A549 (cell line): ENCODE results near the gene EXT2. TPM values are rescaled to one million over a fixed set of nuclear protein-coding genes. Genes with fewer than 3 reads are reported as not detected.

ENCODE experiments used
- ATAC-seq, 2 experiments: fragments of 200-7000 bp in 1 of 2; fragments of >200 bp in 1 of 2; cut with Nextera tagmentation in 1 of 2; cut with Tn5 transposase in 1 of 2; 3 replicates each; pipeline versions ENCODE4 v1.8.0 to v1.9.1; 2018 to 2020; ENCODE audit warnings: mild to moderate bottlenecking in 1 of 2, moderate library complexity in 1 of 2
- CTCF ChIA-PET: fragments of 300-600 bp; sonication (Branson Sonifier 250); formaldehyde crosslinking; extraction: SDS; loops from one replicate; lab custom pipeline; 2021; ENCODE audit warnings: antibody characterized with exemption, inconsistent platforms; lab: Yijun Ruan, JAX
- POLR2A ChIA-PET: fragments of 350-600 bp; formaldehyde crosslinking; extraction: SDS; loops from one replicate; lab custom pipeline; 2021; ENCODE audit warnings: antibody characterized with exemption, inconsistent platforms; lab: Yijun Ruan, JAX
- DNase-seq, 2 experiments: peaks; one replicate each; pipeline versions ENCODE4 v3.0.0 to v3.0.0-alpha.2; 2011 to 2016; ENCODE audit warnings: low read depth in 1 of 2, low spot score in 1 of 2
- FAIRE-seq: peaks from 2 replicates; lab custom pipeline; 2011; peaks lifted over from hg19 to GRCh38; lab: Jason Lieb, UNC
- H3K27ac ChIP-seq, 2 experiments: fragments of >200 bp; sonication (Bioruptor Twin); formaldehyde crosslinking; 3 replicates each; pipeline ENCODE4 v1.5.1; 2016 to 2017
- H3K4me1 ChIP-seq: fragments of >200 bp; sonication (Bioruptor Twin); formaldehyde crosslinking; 3 replicates; pipeline ENCODE4 v1.6.1; 2016
- H3K4me2 ChIP-seq: fragments of >200 bp; sonication (Bioruptor Twin); formaldehyde crosslinking; 3 replicates; pipeline ENCODE4 v1.6.1; 2016
- H3K4me3 ChIP-seq: fragments of >200 bp; sonication (Bioruptor Twin); formaldehyde crosslinking; 3 replicates; pipeline ENCODE4 v1.5.1; 2016
- H3K9me3 ChIP-seq: fragments of >200 bp; sonication (Bioruptor Twin); formaldehyde crosslinking; 3 replicates; pipeline ENCODE4 v1.6.1; 2016
- BHLHE40 ChIP-seq: IDR thresholded peaks from 2 replicates; pipeline ENCODE4 v1.6.1; 2012; ENCODE audit warnings: low read depth, low read length, inconsistent platforms
- CBX2 ChIP-seq: fragments of 200-600 bp; sonication (generic); IDR thresholded peaks from 2 replicates; pipeline ENCODE4 v1.6.1; 2016; ENCODE audit warnings: low read depth, mild to moderate bottlenecking, borderline replicate concordance
- CEBPB ChIP-seq, 2 experiments: fragments of >200 bp in 1 of 2; sonication (Bioruptor Twin) in 1 of 2; formaldehyde crosslinking in 1 of 2; IDR thresholded peaks; 2 replicates each; pipeline ENCODE4 v1.6.1; 2012 to 2016
- CHD2 ChIP-seq: fragments of 150-350 bp; IDR thresholded peaks from 2 replicates; pipeline ENCODE4 v1.6.1; 2014; ENCODE audit warnings: low read length; ENCODE audit not compliant: partially characterized antibody
- CHD4 ChIP-seq: fragments of 200-600 bp; sonication (generic); IDR thresholded peaks from 2 replicates; pipeline ENCODE4 v1.6.1; 2016; ENCODE audit warnings: antibody characterized with exemption, mild to moderate bottlenecking, borderline replicate concordance
- EHF ChIP-seq: fragments of 250-450 bp; sonication (Bioruptor Pico); IDR thresholded peaks from 2 replicates; pipeline ENCODE4 v1.5.0; 2020; ENCODE audit warnings: mild to moderate bottlenecking
- EHMT2 ChIP-seq: fragments of 200-600 bp; sonication (generic); IDR thresholded peaks from 2 replicates; pipeline ENCODE4 v1.6.1; 2016; ENCODE audit warnings: antibody characterized with exemption, low read depth, mild to moderate bottlenecking, moderate library complexity
- EP300 ChIP-seq, 2 experiments: fragments of >200 bp; sonication (Bioruptor Twin); formaldehyde crosslinking; IDR thresholded peaks; 2 replicates in 1 of 2; 3 replicates in 1 of 2; pipeline ENCODE4 v1.6.1; 2016 to 2017
- FOSB ChIP-seq: fragments of 250-450 bp; sonication (Bioruptor Pico); IDR thresholded peaks from 2 replicates; pipeline ENCODE4 v1.5.0; 2020; ENCODE audit warnings: mild to moderate bottlenecking, moderate library complexity
- FOXS1 ChIP-seq: fragments of 250-450 bp; sonication (Bioruptor Pico); IDR thresholded peaks from 2 replicates; pipeline ENCODE4 v1.5.0; 2020; ENCODE audit warnings: mild to moderate bottlenecking, moderate library complexity
- HDAC2 ChIP-seq: fragments of 200-600 bp; sonication (generic); IDR thresholded peaks from 2 replicates; pipeline ENCODE4 v1.6.1; 2016
- HOXA7 ChIP-seq: fragments of 250-450 bp; sonication (Bioruptor Pico); IDR thresholded peaks from 2 replicates; pipeline ENCODE4 v1.5.0; 2020; ENCODE audit warnings: mild to moderate bottlenecking, moderate library complexity
- JUN ChIP-seq, 2 experiments: fragments of >200 bp; sonication (Bioruptor Twin); formaldehyde crosslinking; IDR thresholded peaks; 2 replicates in 1 of 2; 3 replicates in 1 of 2; pipeline ENCODE4 v1.6.1; 2016 to 2017
- MYC ChIP-seq: IDR thresholded peaks from 2 replicates; pipeline ENCODE4 v1.6.1; 2012; ENCODE audit warnings: mild to moderate bottlenecking, inconsistent platforms, low read length, improper control_type of control experiment, borderline replicate concordance
- NPAS2 ChIP-seq: fragments of 250-450 bp; sonication (Bioruptor Pico); IDR thresholded peaks from 2 replicates; pipeline ENCODE4 v1.8.0; 2022; ENCODE audit warnings: mild to moderate bottlenecking, moderate library complexity, borderline replicate concordance
- NR3C1 ChIP-seq: fragments of >200 bp; sonication (Bioruptor Twin); formaldehyde crosslinking; IDR thresholded peaks from 3 replicates; pipeline ENCODE4 v1.6.1; 2017
- POLR2AphosphoS2 ChIP-seq: conservative IDR thresholded peaks from 2 replicates; pipeline ENCODE4 v1.6.1; 2012; ENCODE audit warnings: low read length, improper control_type of control experiment, inconsistent platforms
- RFX5 ChIP-seq: fragments of 450-650 bp; IDR thresholded peaks from 2 replicates; pipeline ENCODE4 v1.7.1; 2014; ENCODE audit warnings: antibody characterized with exemption, mild to moderate bottlenecking, moderate library complexity
- RNF2 ChIP-seq: fragments of 200-600 bp; sonication (generic); IDR thresholded peaks from 2 replicates; pipeline ENCODE4 v1.6.1; 2016; ENCODE audit warnings: low read depth, mild to moderate bottlenecking, antibody characterized with exemption, moderate library complexity, borderline replicate concordance
- SMC3 ChIP-seq: fragments of >200 bp; sonication (Bioruptor Twin); formaldehyde crosslinking; IDR thresholded peaks from 3 replicates; pipeline ENCODE4 v1.6.1; 2018; ENCODE audit warnings: inconsistent platforms
- ZC3H11A ChIP-seq: fragments of 450-650 bp; IDR thresholded peaks from 2 replicates; pipeline ENCODE4 v1.6.1; 2014; ENCODE audit warnings: antibody characterized with exemption, mild to moderate bottlenecking
- ZFP36 ChIP-seq: fragments of 450-650 bp; IDR thresholded peaks from 2 replicates; pipeline ENCODE4 v1.6.1; 2014; ENCODE audit warnings: borderline replicate concordance; ENCODE audit not compliant: partially characterized antibody
- WGBS: methylation state at CpG from one replicate; pipeline ENCODE4 v1.1.6; 2017; ENCODE audit errors: missing lambda C conversion rate; 5-methylcytosine and 5-hydroxymethylcytosine counted together
- polyA plus RNA-seq, 4 experiments: library from polyadenylated mRNA; depleted of rRNA in 3 of 4; stranded (reverse); fragments of >200 nt; fragmentation: RNase III in 1 of 4; extraction: RNeasy Plus Mini Kit Qiagen cat#74134 plus additional on column Dnase treatment in 1 of 4; gene quantifications; 2 replicates in 3 of 4; 3 replicates in 1 of 4; pipeline ENCODE4 v1.2.3, GENCODE V29; 2011 to 2017
- TF ChIP-seq, protein P1 (sequence below): fragments of >200 bp; sonication (Bioruptor Twin); formaldehyde crosslinking; IDR thresholded peaks from 3 replicates; pipeline ENCODE4 v1.6.1; 2016
- TF ChIP-seq, protein P2 (sequence below): fragments of 250-450 bp; sonication (Bioruptor Pico); IDR thresholded peaks from 2 replicates; pipeline ENCODE4 v1.5.0; 2020; ENCODE audit warnings: low read depth, mild to moderate bottlenecking, moderate library complexity
- TF ChIP-seq, protein P3 (sequence below): fragments of 450-650 bp; IDR thresholded peaks from 2 replicates; pipeline ENCODE4 v1.6.1; 2014; ENCODE audit warnings: antibody characterized with exemption
- TF ChIP-seq, protein P4 (sequence below): IDR thresholded peaks from 2 replicates; pipeline ENCODE4 v1.6.1; 2012

Gene EXT2
- polyA plus RNA-seq, 2 of the 4 experiments (the other 2 are of a cell fraction), result 56.5 to 77.3 TPM

DNA sequence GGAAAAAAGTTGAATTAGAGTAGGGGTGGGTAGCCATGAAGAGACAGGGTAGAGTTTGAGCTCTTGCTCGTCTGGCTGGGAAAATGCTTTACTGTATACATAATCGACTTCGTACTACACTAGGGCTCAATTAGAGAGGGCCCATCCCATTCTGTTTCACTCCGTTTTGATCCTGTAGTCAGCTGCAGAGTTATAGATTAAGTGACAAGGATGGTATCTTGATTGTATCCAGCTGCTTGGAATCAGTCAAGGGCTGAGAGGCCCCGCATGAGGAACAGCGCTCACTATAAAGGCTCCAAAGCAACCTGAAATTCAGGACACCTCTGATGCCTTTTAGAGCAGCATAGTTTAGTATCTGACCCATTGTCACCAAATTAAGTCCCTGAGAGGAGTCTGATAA lies 132.9 kb downstream of the EXT2 start:
- Histone ChIP-seq H3K4me3 (no peak overlapping the region), H3K27ac (no peak overlapping the region), H3K9me3 (no peaks in the 10 kb centered on the region), H3K4me2 (no peak overlapping the region), H3K4me1 (peaks cover 2% of the 10 kb centered on the region; the same call in 2 of the 3 replicates)
- FAIRE-seq (no peak), ATAC-seq (no peak), DNase-seq (no peak)
- ChIA-PET CTCF (interaction anchor here (1.5 kb wide), 1 partner anchor 51 kb away, joined by 5 read pairs; no protein-coding TSS in a partner anchor), POLR2A (no interaction called here)
- WGBS, result 95% methylated on average over 6 of the region's 6 CpGs
- TF ChIP-seq HDAC2 (no peak), CHD4 (no peak), EP300 (IDR thresholded peaks at IDR 0.05) (no peak), MYC (no peak), FOXS1 (no peak)

DNA sequence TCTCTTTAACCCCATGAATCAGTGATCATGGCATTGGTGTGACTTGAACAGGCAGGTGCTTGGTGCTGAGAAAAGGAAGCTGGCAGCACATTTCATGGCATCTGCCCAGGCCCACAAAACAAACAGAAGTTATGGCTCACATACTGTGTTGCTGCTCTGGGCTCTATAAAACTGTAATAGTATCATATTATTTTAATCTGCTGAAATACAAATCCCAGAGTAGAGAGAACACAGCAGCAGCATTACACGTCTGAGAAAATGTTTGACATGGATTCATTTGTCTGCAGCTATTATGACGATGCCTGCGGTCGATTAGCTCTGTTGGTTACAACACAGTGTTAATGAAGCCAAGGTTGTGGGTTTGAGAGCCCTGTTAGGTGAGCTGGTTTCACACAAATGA lies 133.6 kb downstream of the EXT2 start:
- Histone ChIP-seq H3K4me1 (no peaks in the 10 kb centered on the region), H3K9me3 (no peaks in the 10 kb centered on the region), H3K4me3 (no peak overlapping the region), H3K4me2 (no peak overlapping the region), H3K27ac (no peak overlapping the region)
- DNase-seq (no peak), ATAC-seq (no peak), FAIRE-seq (no peak)
- TF ChIP-seq EHF (CRISPR knock-in tag) (no peak), CEBPB (IDR thresholded peaks at IDR 0.05) (no peak), FOXS1 (no peak), CHD2 (no peak), NPAS2 (CRISPR knock-in tag) (no peak), NR3C1 (no peak), ZFP36 (no peak), CBX2 (no peak), HDAC2 (no peak), CHD4 (no peak), POLR2AphosphoS2 (no peak), RNF2 (no peak), EHMT2 (no peak), FOSB (CRISPR knock-in tag) (no peak)
- TF ChIP-seq, protein P1, sequence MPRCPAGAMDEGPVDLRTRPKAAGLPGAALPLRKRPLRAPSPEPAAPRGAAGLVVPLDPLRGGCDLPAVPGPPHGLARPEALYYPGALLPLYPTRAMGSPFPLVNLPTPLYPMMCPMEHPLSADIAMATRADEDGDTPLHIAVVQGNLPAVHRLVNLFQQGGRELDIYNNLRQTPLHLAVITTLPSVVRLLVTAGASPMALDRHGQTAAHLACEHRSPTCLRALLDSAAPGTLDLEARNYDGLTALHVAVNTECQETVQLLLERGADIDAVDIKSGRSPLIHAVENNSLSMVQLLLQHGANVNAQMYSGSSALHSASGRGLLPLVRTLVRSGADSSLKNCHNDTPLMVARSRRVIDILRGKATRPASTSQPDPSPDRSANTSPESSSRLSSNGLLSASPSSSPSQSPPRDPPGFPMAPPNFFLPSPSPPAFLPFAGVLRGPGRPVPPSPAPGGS, result no peak
- TF ChIP-seq, protein P2, sequence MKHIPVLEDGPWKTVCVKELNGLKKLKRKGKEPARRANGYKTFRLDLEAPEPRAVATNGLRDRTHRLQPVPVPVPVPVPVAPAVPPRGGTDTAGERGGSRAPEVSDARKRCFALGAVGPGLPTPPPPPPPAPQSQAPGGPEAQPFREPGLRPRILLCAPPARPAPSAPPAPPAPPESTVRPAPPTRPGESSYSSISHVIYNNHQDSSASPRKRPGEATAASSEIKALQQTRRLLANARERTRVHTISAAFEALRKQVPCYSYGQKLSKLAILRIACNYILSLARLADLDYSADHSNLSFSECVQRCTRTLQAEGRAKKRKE (CRISPR knock-in tag), result no peak
- ChIA-PET CTCF (no interaction called here), POLR2A (no interaction called here)
- WGBS, result 95% methylated on average over 4 of the region's 4 CpGs

DNA sequence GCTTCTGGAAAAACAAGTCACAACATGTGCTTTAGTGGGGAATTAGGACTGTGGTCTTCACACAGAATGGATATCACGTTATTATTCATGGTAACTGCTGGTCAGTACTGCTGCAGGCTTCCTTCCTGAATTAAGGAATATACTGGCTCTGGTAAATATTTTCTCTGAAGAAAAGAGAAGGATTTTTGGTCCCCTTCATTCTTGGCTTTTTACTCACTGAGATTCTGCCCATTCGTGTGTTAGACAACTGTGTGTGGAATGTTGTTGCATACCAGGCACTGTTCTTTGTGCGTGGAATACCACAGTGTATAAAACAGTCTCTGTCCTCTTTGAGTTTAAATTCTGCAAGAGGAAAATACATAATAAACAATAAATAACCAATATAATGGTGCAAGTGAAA lies 134.1 kb downstream of the EXT2 start:
- no peak for FAIRE-seq
- Histone ChIP-seq H3K4me3 (no peak overlapping the region), H3K4me1 (no peaks in the 10 kb centered on the region), H3K27ac (no peak overlapping the region), H3K4me2 (no peak overlapping the region)
- no peak for DNase-seq
- CTCF ChIA-PET, result no interaction called here
- ATAC-seq, result no peak
- TF ChIP-seq CHD2, result no peak
- TF ChIP-seq NR3C1, result no peak
- no peak for TF ChIP-seq ZC3H11A
- no peak for TF ChIP-seq HOXA7 (CRISPR knock-in tag)
- TF ChIP-seq, all 56 proteins: peak for 0
- POLR2A ChIA-PET, result no interaction called here
- H3K9me3 ChIP-seq, result no peaks in the 10 kb centered on the region
- WGBS, result 82% methylated on average over 3 of the region's 3 CpGs

DNA sequence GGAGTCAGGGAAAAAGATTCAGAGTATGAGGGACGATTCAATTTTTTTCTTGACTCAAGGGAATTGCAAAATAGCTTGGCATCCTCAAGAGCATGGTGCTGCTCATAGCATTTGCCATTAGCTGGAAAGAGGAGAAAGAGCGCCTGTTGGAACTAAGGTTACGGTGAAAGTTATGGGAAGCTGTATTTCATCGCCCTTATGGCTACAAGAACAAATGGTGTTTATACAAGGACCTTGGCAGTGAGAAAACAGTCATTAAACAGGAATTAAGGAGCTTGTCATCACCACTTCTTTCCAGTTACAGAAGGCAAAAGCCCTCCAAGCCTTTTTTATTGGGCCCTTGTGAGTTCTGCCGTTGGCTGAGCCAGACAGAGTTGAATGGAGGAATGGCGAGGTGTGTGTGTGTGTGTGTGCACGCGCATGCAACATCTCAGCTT lies 140.3 kb downstream of the EXT2 start:
- CTCF ChIA-PET, result interaction anchor here (1.4 to 2.8 kb wide), 3 partner anchors 9 to 16 kb away, joined by 4 to 7 read pairs (median 6); no protein-coding TSS in a partner anchor
- Histone ChIP-seq H3K4me3 (no peak overlapping the region), H3K9me3 (no peaks in the 10 kb centered on the region), H3K4me1 (no peaks in the 10 kb centered on the region), H3K4me2 (no peak overlapping the region), H3K27ac (no peak overlapping the region)
- no peak for DNase-seq
- TF ChIP-seq JUN (IDR thresholded peaks at IDR 0.05), result no peak
- TF ChIP-seq, protein P3, sequence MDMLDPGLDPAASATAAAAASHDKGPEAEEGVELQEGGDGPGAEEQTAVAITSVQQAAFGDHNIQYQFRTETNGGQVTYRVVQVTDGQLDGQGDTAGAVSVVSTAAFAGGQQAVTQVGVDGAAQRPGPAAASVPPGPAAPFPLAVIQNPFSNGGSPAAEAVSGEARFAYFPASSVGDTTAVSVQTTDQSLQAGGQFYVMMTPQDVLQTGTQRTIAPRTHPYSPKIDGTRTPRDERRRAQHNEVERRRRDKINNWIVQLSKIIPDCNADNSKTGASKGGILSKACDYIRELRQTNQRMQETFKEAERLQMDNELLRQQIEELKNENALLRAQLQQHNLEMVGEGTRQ, result no peak
- TF ChIP-seq RFX5, result no peak
- TF ChIP-seq, protein P4, sequence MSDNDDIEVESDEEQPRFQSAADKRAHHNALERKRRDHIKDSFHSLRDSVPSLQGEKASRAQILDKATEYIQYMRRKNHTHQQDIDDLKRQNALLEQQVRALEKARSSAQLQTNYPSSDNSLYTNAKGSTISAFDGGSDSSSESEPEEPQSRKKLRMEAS, result no peak
- no peak for TF ChIP-seq EHMT2
- TF ChIP-seq ZC3H11A, result no peak
- TF ChIP-seq SMC3, result no peak
- TF ChIP-seq BHLHE40, result no peak
- no peak for ATAC-seq
- WGBS, result 90% methylated on average over 8 of the region's 8 CpGs
- no peak for FAIRE-seq
- POLR2A ChIA-PET, result no interaction called here
